Esophagus muscularis mucosa (tissue), 4 donors: ENCODE results near the gene C16orf86.

Experiments
- CTCF ChIP-seq, 3 experiments: fragments of 200-600 bp in 2 of 3; fragments of 450-650 bp in 1 of 3; sonication (generic) in 2 of 3; IDR thresholded peaks; one replicate each; pipeline ENCODE4 v1.5.1; 2017 to 2019; ENCODE audit warnings: antibody characterized with exemption in 3 of 3, mild to moderate bottlenecking in 2 of 3, moderate library complexity in 1 of 3
- EP300 ChIP-seq: sonication (generic); formaldehyde crosslinking; IDR thresholded peaks from one replicate; pipeline ENCODE4 v1.6.1; 2017; ENCODE audit warnings: antibody characterized with exemption
- POLR2A ChIP-seq: fragments of 450-650 bp; IDR thresholded peaks from one replicate; pipeline ENCODE4 v1.6.1; 2017; ENCODE audit warnings: antibody characterized with exemption, moderate library complexity, mild to moderate bottlenecking, low read depth
- POLR2AphosphoS5 ChIP-seq, 2 donors: sonication (generic); formaldehyde crosslinking; IDR thresholded peaks; one replicate each; pipeline ENCODE4 v1.6.1; 2017; ENCODE audit warnings: antibody characterized with exemption in 2 of 2

- TF ChIP-seq CTCF (IDR thresholded peaks at IDR 0.05), result no peak
- TF ChIP-seq EP300, result no peak
- no peak for TF ChIP-seq POLR2A
- no peak for TF ChIP-seq POLR2AphosphoS5 (IDR thresholded peaks at IDR 0.05)
These were observed 18.9 kb upstream of the C16orf86 start for GRCh38 chr16:67647681-67648080.
